SK-N-SH (cell line): Measurements from ENCODE around the gene PLEKHG3. TPM values are rescaled to one million over a fixed set of nuclear protein-coding genes. Genes with fewer than 3 reads are reported as not detected.

ENCODE experiments used
- polyA plus RNA-seq, 3 experiments: library from polyadenylated mRNA; depleted of rRNA; stranded (reverse); fragments of >200 nt; gene quantifications; 2 replicates each; pipeline ENCODE4 v1.2.3, GENCODE V29; 2012

Gene PLEKHG3
- polyA plus RNA-seq, 1 of the 3 experiments (the other 2 are of a cell fraction): 5.1 TPM

Other genes starting within 250 kb of the PLEKHG3 start
- gene AKAP5, start 238.9 kb upstream of the PLEKHG3 start, polyA plus RNA-seq (2012; rRNA removed): 0.28 and 0.36 TPM in 2 replicates
- 4.5 and 5.7 TPM in 2 replicates for gene ZBTB25, start 200.6 kb upstream of the PLEKHG3 start, polyA plus RNA-seq (2012; rRNA removed)
- gene ZBTB1, start 199.7 kb upstream of the PLEKHG3 start, polyA plus RNA-seq (2012; rRNA removed): 12.7 and 16.4 TPM in 2 replicates
- gene HSPA2, start 163.7 kb upstream of the PLEKHG3 start, polyA plus RNA-seq (2012; rRNA removed): 13.9 and 20.8 TPM in 2 replicates
- gene PPP1R36, start 154.5 kb upstream of the PLEKHG3 start, polyA plus RNA-seq (2012; rRNA removed): 0.08 and 0.15 TPM in 2 replicates
- gene SPTB, start 175.5 kb downstream of the PLEKHG3 start, polyA plus RNA-seq (2012; rRNA removed): 0.15 and 0.24 TPM in 2 replicates
- gene CHURC1, start 210.0 kb downstream of the PLEKHG3 start, polyA plus RNA-seq (2012; rRNA removed): 66.8 and 74.8 TPM in 2 replicates
- not detected in 2 replicates for gene GPX2, start 238.3 kb downstream of the PLEKHG3 start, polyA plus RNA-seq (2012; rRNA removed)